Adrenal gland (tissue), 12 donors: ENCODE data around the gene KIF18A. TPM values are rescaled to one million over a fixed set of nuclear protein-coding genes. Genes with fewer than 3 reads are reported as not detected.
A peak's percentile ranks its signal among the peaks of the same experiment; 100 is the strongest.

Experiments used
- DNase-seq, 7 donors: peaks; one replicate each; pipeline ENCODE4 v3.0.0-alpha.2; 2019 to 2020
- H3K27ac ChIP-seq, 5 donors: fragments of 200-600 bp; sonication (generic) in 4 of 5; 1 replicate in 3 of 5; 2 replicates in 2 of 5; pipeline versions ENCODE4 v1.5.1 to v1.8.0; 2016 to 2020; ENCODE audit warnings: mild to moderate bottlenecking in 1 of 5
- H3K27me3 ChIP-seq: fragments of 200-600 bp; 2 replicates; pipeline ENCODE4 v1.8.0; 2021
- H3K36me3 ChIP-seq, 2 donors: fragments of 200-600 bp; replicated peaks in 1 of 2; 1 replicate in 1 of 2; 2 replicates in 1 of 2; pipeline versions ENCODE4 v1.5.1 to v1.8.0; 2018 to 2022
- H3K4me1 ChIP-seq, 2 donors: fragments of 200-600 bp; replicated peaks in 1 of 2; 1 replicate in 1 of 2; 2 replicates in 1 of 2; pipeline versions ENCODE4 v1.5.1 to v1.8.0; 2018 to 2021
- H3K4me3 ChIP-seq, 4 donors: fragments of 200-600 bp; sonication (generic) in 3 of 4; one replicate each; pipeline ENCODE4 v1.5.1; 2016 to 2018
- H3K9me3 ChIP-seq, 3 donors: fragments of 200-600 bp; sonication (generic) in 1 of 3; replicated peaks in 1 of 3; 1 replicate in 2 of 3; 2 replicates in 1 of 3; pipeline versions ENCODE4 v1.5.1 to v1.8.0; 2016 to 2021
- CTCF ChIP-seq, 6 experiments: fragments of 450-650 bp in 4 of 6; fragments of 200-600 bp in 2 of 6; sonication (generic) in 1 of 6; IDR thresholded peaks; 1 replicate in 5 of 6; 2 replicates in 1 of 6; pipeline versions ENCODE4 v1.5.1 to v1.8.0; 2016 to 2021; ENCODE audit warnings: antibody characterized with exemption in 6 of 6, mild to moderate bottlenecking in 2 of 6, moderate library complexity in 1 of 6
- POLR2A ChIP-seq, 2 donors: fragments of 450-650 bp; IDR thresholded peaks; one replicate each; pipeline ENCODE4 v1.6.1; 2017; ENCODE audit warnings: antibody characterized with exemption in 2 of 2, mild to moderate bottlenecking in 2 of 2, moderate library complexity in 1 of 2
- WGBS, 4 donors: extraction: QIAGEN DNeasy Blood & Tissue Kit in 2 of 4; methylation state at CpG; one replicate each; pipeline versions ENCODE4 v1.1.5 to v1.1.7; 2013 to 2017; 5-methylcytosine and 5-hydroxymethylcytosine counted together
- intact Hi-C, 2 donors: fragments of 100-400 bp; cut with DNase I; formaldehyde crosslinking; loops; one replicate each; pipeline versions ENCODE4 v1.14.1 to v1.15.0; 2022 to 2023
- polyA plus RNA-seq, 3 donors: library from polyadenylated mRNA; stranded (reverse); fragments of 200-250 nt in 2 of 3; fragments of 350-450 nt in 1 of 3; fragmentation: Illumina TruSeq in 1 of 3; extraction: RNeasy Lipid Tissue Mini Kit (QIAGEN cat#74804) in 1 of 3; gene quantifications; one replicate each; pipeline ENCODE4 v1.2.3, GENCODE V29; 2013 to 2014
- total RNA-seq, 9 donors: library from RNA; depleted of rRNA in 4 of 9; stranded (reverse); fragments of >200 nt in 4 of 9; fragments of 120-200 nt in 1 of 9; fragmentation: NEBNext Ultra II Directional in 1 of 9; extraction: Animal tissue kit (Norgen Biotek cat#: 25700) in 1 of 9; gene quantifications; one replicate each; pipeline versions ENCODE4 v1.1.0 to v1.2.4, GENCODE V29; 2013 to 2023
- donor health status: healthy with polysubstance abuse.
- donor health status: Bipolar disorder and iron deficiency.
- donor health status: DM: yes; HTN: yes; CAD: no.
- donor health status: DM: no; HTN: no; CAD: no.
- donor health status: DM: no; HTN: no; CAD: no.
- donor health status: DM: yes; HTN: yes; CAD: no.

KIF18A gene
- total and polyA plus RNA-seq, 12 donors, result 0.13 to 7.3 (median 0.57) TPM; not detected in 2

GRCh38 chr11:28146123-28146751 lies 38.3 kb upstream of the KIF18A start:
- H3K27ac ChIP-seq, result peak overlapping the region in 2 of 5 donors; percentile 12 to 29
- intact Hi-C loops, result no loop called here
- H3K9me3 ChIP-seq, result no peaks in the 10 kb centered on the region
- H3K4me3 ChIP-seq, result no peak overlapping the region
- H3K27me3 ChIP-seq, result no peaks in the 10 kb centered on the region
- WGBS, 4 donors, result 19 to 44% (median 34%) methylated on average over 2 of the region's 2 CpGs
- peaks cover 0 to 11% of the 10 kb centered on the region in 2 donors for H3K4me1 ChIP-seq
- DNase-seq, result peak in 5 of 7 donors; percentile 34 to 56 (median 48)
- TF ChIP-seq CTCF (IDR thresholded peaks at IDR 0.05), result no peak
- no peak for TF ChIP-seq POLR2A (IDR thresholded peaks at IDR 0.05)
- no peaks in the 10 kb centered on the region for H3K36me3 ChIP-seq

GRCh38 chr11:28144808-28145207 lies 36.9 kb upstream of the KIF18A start:
- intact Hi-C loops, result no loop called here
- H3K4me3 ChIP-seq, result no peak overlapping the region
- H3K9me3 ChIP-seq, result no peaks in the 10 kb centered on the region
- H3K27me3 ChIP-seq, result no peaks in the 10 kb centered on the region
- H3K36me3 ChIP-seq, result no peaks in the 10 kb centered on the region
- H3K27ac ChIP-seq, result no peak overlapping the region
- TF ChIP-seq CTCF (IDR thresholded peaks at IDR 0.05), result no peak
- no peak for TF ChIP-seq POLR2A (IDR thresholded peaks at IDR 0.05)
- peaks cover 0 to 11% of the 10 kb centered on the region in 2 donors for H3K4me1 ChIP-seq
- 94 to 100% (median 96%) methylated on average over 2 of the region's 2 CpGs for WGBS, 4 donors
- no peak for DNase-seq

- Histone ChIP-seq H3K4me3 (no peak overlapping the region), H3K36me3 (no peaks in the 10 kb centered on the region), H3K9me3 (no peaks in the 10 kb centered on the region), H3K27ac (no peak overlapping the region), H3K27me3 (no peaks in the 10 kb centered on the region), H3K4me1 (peaks cover 0 to 11% of the 10 kb centered on the region in 2 donors)
- no peak for DNase-seq
- no peak for TF ChIP-seq POLR2A (IDR thresholded peaks at IDR 0.05)
- no peak for TF ChIP-seq CTCF (IDR thresholded peaks at IDR 0.05)
- intact Hi-C loops, result no loop called here
- 92 to 100% (median 98%) methylated on average over 1 of the region's 1 CpG for WGBS, 4 donors
Measured at GRCh38 chr11:28142724-28143123, 34.8 kb upstream of the KIF18A start.

- intact Hi-C loops, result no loop called here
- H3K36me3 ChIP-seq, result no peaks in the 10 kb centered on the region
- H3K4me1 ChIP-seq, result peaks cover 0 to 4% of the 10 kb centered on the region in 2 donors
- no peaks in the 10 kb centered on the region for H3K27me3 ChIP-seq
- no peaks in the 10 kb centered on the region for H3K9me3 ChIP-seq
- WGBS, 4 donors, result 94 to 99% (median 96%) methylated on average over 9 of the region's 9 CpGs
- TF ChIP-seq CTCF (IDR thresholded peaks at IDR 0.05), result no peak
- no peak for TF ChIP-seq POLR2A (IDR thresholded peaks at IDR 0.05)
- H3K4me3 ChIP-seq, result no peak overlapping the region
- DNase-seq, result no peak
- no peak overlapping the region for H3K27ac ChIP-seq
Measured at GRCh38 chr11:28140689-28141455, 32.9 kb upstream of the KIF18A start.
